ENCODE measurements around the gene BPIFB3.

BPIFB3 gene

GRCh38 chr20:33053291-33054106 lies at the start of gene BPIFB3:
Gene BPIFB3, plus strand, starts transcription at chr20:33053903. Its CDS starts 1,533 bp downstream, at chr20:33055436.
- no peak for DNase-seq

- DNase-seq, result no peak
Measured at GRCh38 chr20:33004141-33004751, 49.5 kb upstream of the BPIFB3 start, which contains the start of gene SUN5. Gene SUN5, minus strand, starts transcription at chr20:33004433. Its CDS starts 93 bp downstream, at chr20:33004340.

GRCh38 chr20:33005132-33005566 lies 48.6 kb upstream of the BPIFB3 start:
- DNase-seq, result no peak

DNA sequence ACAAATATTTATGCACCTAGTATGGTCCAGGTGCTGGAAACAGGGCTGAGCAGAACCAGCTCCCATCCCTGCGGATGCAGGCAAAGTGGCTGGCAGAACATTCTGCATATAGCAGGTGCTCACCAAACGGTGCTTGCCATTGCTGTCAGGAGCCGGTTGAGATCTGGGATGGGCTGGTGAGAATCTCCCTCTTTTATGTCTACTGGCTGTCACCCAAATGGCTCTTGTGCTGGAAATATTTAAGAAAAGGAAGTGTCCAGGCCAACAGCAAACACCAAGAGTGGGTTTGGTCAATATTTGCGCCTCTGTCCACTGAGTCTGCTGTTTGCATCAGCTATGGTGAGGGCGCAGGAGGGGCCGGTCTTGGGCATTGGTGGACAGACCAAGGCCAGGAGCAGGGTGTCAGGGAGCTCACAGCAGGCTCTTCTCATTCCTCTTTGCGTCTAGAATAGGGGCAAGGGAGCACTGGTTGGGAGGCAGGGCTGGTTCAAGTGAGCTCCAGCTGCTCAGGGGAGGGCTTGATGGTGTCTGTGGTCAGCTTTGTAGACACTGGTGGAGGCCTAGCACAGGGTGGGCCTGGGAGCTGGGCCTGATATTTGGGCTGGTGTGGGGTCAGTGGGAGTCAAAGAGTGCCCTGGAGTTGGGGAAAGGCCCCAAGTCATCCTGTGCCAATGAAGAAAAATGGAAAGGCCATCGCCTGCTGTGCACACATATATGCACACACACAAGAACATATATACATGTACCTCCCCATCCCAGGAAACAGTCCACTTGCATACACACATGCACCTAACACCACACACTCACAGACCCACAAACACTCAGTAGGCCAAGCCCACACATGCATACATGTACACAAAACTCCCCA lies 47.6 kb upstream of the BPIFB3 start:
- DNase-seq, result no peak

DNA sequence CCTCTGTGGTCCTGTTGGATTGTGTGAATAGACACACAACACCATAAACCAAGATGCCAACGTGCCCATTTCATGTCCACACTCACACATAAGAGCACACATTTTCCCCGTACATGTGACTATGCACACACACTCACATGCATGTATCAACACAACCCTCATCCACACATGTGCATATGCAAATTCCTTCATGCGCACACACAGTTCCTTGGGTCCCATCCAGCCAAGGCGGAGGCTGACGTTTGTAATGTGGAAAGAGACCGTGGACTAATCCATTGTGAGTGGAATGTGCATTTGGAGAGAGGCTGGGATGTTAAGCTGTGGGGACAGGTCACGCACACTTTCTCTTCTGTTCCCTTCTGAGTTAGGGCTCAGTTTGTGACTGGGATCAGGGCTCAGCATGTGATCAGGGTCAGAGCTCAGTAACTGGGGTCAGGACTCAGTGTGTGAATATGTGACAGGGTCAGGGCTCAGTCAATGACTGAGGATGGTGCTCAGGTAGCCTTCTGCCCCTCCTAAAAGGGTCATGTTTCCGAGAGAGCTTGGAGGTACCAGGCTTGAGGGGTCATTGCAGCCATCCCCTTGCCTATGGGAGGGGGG lies 46.8 kb upstream of the BPIFB3 start:
- no peak for DNase-seq

- DNase-seq, result no peak
Measured at GRCh38 chr20:33007376-33008335, 46.0 kb upstream of the BPIFB3 start, which contains the start of gene BPIFB2. Gene BPIFB2, plus strand, starts transcription at chr20:33007704. Its CDS starts 871 bp downstream, at chr20:33008575.

DNA sequence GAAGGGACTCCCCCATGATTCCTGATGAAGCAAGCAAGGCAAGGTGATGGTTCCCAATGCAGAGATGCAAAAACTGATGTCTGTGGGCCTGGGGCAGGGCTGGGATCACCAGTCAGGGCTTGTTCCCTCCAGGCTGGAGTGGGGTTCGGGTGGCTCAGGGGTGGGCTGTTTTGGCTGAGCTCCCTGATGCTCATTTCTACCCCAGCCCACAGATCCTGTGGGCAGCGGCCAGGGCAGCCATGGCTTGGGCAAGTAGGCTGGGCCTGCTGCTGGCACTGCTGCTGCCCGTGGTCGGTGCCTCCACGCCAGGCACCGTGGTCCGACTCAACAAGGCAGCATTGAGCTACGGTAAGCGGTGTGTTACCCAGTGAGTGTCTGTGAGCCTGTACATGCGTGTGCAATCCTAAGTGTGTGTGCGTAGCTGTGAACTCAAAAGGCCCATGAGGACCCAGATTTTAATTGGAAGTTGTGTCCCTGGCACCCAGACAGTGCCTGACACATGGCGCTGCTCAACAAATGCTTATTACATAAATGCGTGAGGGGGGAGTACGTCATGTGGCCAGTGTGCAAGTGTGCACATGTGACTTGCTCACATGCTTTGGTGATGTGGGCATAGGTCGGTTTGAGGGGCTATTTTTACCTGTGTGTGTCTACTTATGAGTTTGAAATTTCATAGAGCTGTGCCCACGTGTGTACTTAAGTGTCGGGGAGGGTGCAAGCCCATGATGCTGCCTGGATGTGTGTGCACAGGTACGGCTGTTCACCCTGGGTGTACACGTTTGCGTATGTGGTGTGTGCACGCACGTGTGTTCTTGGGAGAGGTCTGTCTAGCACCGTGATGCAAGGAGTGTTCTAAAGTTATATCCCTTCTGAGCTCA lies 45.1 kb upstream of the BPIFB3 start:
- no peak for DNase-seq

- no peak for DNase-seq
Measured at GRCh38 chr20:33009214-33010132, 44.2 kb upstream of the BPIFB3 start.

GRCh38 chr20:33010133-33010504 lies 43.6 kb upstream of the BPIFB3 start:
- DNase-seq, result no peak

DNA sequence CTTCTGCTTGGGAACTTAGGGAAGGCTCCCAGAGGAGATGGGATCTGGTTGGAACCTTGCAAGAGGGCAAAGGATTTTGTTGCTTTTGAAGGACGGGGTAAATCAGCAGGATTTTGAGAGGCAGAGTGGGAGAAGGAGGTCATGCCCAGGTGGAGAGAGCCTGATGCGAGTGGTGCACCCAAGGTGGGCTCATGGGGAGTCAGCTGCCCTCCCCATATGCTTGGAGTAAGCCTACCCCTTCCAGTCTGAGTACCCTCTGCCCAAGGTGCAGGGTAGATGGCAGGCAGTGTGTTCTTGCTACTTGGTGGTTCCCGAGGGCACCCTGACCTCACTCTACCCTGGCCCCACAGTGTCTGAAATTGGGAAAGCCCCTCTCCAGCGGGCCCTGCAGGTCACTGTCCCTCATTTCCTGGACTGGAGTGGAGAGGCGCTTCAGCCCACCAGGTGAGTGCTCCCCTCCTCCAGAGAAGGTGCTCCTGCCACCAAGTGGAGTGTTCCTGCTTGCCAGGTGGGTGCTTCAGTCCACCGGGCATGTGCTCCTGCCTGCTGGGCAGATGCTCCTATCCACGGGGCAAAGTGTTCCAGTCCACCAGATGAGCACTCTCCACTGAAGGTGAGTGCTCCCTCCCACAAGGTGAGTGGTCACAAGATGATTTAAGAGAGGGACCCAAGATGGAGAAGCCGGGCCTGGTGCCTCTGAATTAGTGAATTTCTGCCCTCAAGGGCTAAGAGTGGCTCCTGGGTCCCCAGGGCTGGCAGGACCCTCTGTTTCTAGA lies 42.8 kb upstream of the BPIFB3 start:
- no peak for DNase-seq

GRCh38 chr20:33012327-33013189 lies 41.1 kb upstream of the BPIFB3 start:
- no peak for DNase-seq

DNA sequence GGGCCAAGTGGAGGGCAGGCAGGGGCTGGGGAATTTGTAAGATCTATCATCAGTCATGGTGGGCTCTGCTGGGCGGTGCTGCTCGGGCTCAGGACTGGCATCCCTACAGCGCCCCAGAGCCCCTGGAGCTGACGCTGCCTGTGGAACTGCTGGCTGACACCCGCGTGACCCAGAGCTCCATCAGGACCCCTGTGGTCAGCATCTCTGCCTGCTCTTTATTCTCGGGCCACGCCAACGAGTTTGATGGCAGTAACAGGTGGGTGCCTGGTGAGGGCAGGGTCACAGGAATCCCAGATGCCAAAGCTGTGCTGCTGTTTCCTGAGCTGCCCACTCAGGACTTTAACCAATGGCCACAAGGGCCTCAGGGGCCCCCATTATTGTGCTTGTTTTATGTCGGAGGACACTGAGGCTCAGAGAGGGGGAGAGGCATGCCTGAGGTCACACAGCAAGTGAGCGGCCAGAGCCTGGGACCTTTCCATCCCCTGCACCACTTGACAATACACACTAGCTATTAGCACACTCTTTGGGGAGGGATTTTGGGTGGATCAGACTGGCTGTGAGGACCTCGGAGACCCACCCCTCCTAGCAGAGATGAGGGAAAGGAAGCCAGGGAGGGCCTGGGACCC lies 39.9 kb upstream of the BPIFB3 start:
- DNase-seq, result no peak

DNA sequence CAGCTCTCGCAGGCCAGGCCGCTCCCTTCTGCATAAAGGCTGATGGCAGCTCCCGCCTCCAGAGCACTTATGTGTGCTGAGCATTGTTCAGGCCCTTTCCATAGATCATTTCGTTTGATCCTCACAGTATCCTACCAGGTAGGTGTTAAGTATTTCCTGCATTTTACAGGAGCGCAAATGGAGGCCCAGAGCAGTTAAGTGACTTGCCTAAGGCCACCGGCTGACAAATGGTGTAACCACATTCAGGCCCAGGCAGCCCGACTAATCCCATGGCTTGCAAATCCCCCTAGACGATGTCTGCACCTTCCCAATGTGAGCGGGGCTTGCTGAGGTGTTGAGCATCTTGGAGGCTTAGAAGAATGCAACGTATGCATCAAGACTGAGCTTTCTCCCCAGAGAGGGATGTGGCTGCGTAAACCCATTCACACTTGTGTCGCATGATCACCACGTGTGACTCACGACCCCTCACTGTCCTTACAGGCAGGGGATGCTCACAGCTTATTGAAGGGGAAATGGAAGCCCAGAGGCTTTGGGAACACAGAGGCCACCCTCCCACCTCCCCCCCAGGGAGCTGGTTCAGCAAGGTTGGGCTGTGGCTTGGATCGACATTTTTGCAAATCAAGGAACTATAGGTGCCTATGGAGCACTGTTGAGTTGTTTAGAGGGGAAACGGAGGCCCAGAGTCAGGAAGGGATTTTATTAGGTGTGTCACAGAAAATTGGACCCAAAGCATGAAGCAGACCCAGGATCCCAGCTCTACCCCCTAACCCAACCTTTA lies 39.2 kb upstream of the BPIFB3 start:
- DNase-seq, result no peak

GRCh38 chr20:33015114-33015484 lies 38.6 kb upstream of the BPIFB3 start:
- DNase-seq, result no peak

DNA sequence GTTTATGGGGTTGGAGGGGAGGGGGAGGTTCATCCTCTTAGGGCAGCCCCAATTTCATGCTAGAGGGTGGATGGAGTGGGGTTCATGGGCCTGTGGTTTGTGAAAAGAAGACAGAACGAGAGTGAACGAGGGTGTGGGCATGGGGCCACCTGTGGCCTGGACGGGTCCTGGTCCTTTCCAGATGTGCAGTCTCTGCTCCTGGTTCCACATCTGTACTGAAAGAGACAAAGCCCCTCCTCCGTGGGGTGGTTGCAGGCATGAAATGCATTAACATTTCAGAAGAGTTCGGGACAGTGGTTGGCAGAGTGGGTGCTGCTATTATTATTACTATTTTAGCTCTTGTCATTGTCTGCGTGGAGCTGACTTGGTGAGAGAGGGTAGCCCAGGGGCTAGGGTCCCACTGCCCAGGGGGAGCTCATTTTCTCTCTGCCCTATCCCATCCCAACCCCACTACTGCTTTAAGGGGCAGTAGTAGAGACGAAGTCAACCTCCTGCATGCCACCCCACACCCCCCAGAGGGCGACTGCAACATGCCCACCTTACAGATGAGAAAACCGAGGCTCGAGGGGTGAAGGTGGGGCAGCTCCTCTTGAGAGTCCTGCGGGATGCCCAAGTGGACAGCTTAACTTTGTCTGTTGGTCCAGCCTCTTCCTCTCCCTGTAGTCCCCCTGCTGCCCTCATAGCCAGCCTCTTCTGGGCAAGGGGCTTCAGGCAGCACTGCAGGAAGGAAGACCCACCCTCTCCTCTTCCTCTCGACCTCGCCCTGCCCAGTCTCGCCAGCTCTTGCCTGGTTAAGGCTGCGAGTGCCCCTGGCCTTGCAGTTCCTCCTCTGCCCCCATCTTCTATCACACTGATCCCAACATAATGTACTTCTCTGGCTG lies 37.8 kb upstream of the BPIFB3 start:
- DNase-seq, result no peak
